Neuron (in vitro differentiated cells): ENCODE results near the gene UBE3C.

Source experiments
- H2AFZ ChIP-seq: one replicate; pipeline ENCODE4 v1.6.1; 2013; ENCODE audit warnings: low read depth, mild to moderate bottlenecking, inconsistent platforms, low read length, moderate library complexity
- H3K27me3 ChIP-seq: one replicate; pipeline ENCODE4 v1.6.1; 2013; ENCODE audit warnings: low read length; ENCODE audit not compliant: insufficient read depth
- H3K36me3 ChIP-seq: one replicate; pipeline ENCODE4 v1.6.1; 2013; ENCODE audit warnings: low read length; ENCODE audit not compliant: insufficient read depth
- H3K4me1 ChIP-seq: one replicate; pipeline ENCODE4 v1.6.1; 2013; ENCODE audit warnings: low read length; ENCODE audit not compliant: insufficient read depth
- H3K4me3 ChIP-seq: 2 replicates; pipeline ENCODE4 v1.5.1; 2013; ENCODE audit warnings: mild to moderate bottlenecking, low read length, moderate library complexity
- H3K9me3 ChIP-seq: one replicate; pipeline ENCODE4 v1.6.1; 2013; ENCODE audit warnings: low read length

Gene UBE3C

GRCh38 chr7:157291404-157292080 lies 152.8 kb downstream of the UBE3C start:
- Histone ChIP-seq H3K27me3 (no peaks in the 10 kb centered on the region), H3K4me1 (peaks cover 2% of the 10 kb centered on the region), H3K36me3 (no peaks in the 10 kb centered on the region), H2AFZ (no peak overlapping the region), H3K9me3 (no peaks in the 10 kb centered on the region), H3K4me3 (no peak overlapping the region)

DNA sequence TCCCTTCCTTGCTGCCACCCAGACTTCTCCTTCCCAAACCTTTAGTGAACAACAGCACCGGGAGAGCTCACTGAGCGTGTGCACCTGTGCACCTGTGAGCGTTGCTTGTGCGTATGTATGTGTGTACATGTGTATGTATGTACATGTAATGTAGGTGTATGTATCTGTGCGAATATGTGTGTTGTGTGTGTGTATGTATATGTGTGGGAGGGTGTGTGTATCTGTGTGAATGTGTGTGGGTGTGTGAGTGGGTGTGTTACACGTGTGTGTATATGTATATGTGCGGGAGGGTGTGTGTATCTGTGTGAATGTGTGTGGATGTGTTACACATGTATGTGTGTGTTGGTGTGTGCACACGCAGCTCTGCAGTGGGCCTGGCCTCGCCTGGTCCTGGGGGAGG lies 153.5 kb downstream of the UBE3C start:
- Histone ChIP-seq H3K27me3 (no peaks in the 10 kb centered on the region), H3K36me3 (no peaks in the 10 kb centered on the region), H3K9me3 (no peaks in the 10 kb centered on the region), H3K4me1 (peaks cover 2% of the 10 kb centered on the region), H3K4me3 (no peak overlapping the region), H2AFZ (no peak overlapping the region)

GRCh38 chr7:157292770-157293412 lies 154.2 kb downstream of the UBE3C start:
- Histone ChIP-seq H3K9me3 (no peaks in the 10 kb centered on the region), H3K4me3 (no peak overlapping the region), H3K27me3 (no peaks in the 10 kb centered on the region), H3K36me3 (no peaks in the 10 kb centered on the region), H2AFZ (no peak overlapping the region), H3K4me1 (peaks cover 2% of the 10 kb centered on the region)

GRCh38 chr7:157293413-157293788 lies 154.7 kb downstream of the UBE3C start:
- peaks cover 2% of the 10 kb centered on the region for H3K4me1 ChIP-seq
- H3K36me3 ChIP-seq = no peaks in the 10 kb centered on the region
- no peak overlapping the region for H3K4me3 ChIP-seq
- H3K27me3 ChIP-seq = no peaks in the 10 kb centered on the region
- no peak overlapping the region for H2AFZ ChIP-seq
- H3K9me3 ChIP-seq = no peaks in the 10 kb centered on the region

- Histone ChIP-seq H3K9me3 (no peaks in the 10 kb centered on the region), H3K4me1 (no peaks in the 10 kb centered on the region), H3K27me3 (no peaks in the 10 kb centered on the region), H3K4me3 (no peak overlapping the region), H3K36me3 (no peaks in the 10 kb centered on the region), H2AFZ (no peak overlapping the region)
Measured at GRCh38 chr7:157294773-157295172, 156.0 kb downstream of the UBE3C start.

- H3K27me3 ChIP-seq = no peaks in the 10 kb centered on the region
- no peaks in the 10 kb centered on the region for H3K9me3 ChIP-seq
- H3K4me3 ChIP-seq = no peak overlapping the region
- no peaks in the 10 kb centered on the region for H3K36me3 ChIP-seq
- H2AFZ ChIP-seq = no peak overlapping the region
- no peaks in the 10 kb centered on the region for H3K4me1 ChIP-seq
Measured at GRCh38 chr7:157295338-157295737, 156.6 kb downstream of the UBE3C start.

DNA sequence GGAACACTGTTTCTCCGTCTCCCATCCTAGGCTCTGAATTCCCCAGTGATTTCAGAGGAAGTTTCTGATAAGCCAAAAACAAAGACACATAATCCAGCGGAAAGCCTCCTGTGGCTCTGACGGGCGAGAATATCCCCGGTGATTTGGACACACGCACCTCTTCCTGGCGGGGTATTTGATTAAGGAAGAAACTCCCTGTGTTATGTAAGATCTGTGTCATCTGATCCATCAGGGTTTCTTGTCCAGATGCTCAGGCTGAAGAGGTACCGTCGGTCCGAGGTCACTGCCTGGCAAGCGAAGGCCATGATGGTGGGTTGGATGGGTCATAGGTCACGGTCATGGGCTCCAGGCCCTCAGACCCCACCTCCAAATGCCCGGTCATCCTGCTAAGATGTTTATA lies 158.5 kb downstream of the UBE3C start:
- no peaks in the 10 kb centered on the region for H3K36me3 ChIP-seq
- no peaks in the 10 kb centered on the region for H3K9me3 ChIP-seq
- H3K4me3 ChIP-seq = no peak overlapping the region
- H2AFZ ChIP-seq = no peak overlapping the region
- no peaks in the 10 kb centered on the region for H3K27me3 ChIP-seq
- H3K4me1 ChIP-seq = no peaks in the 10 kb centered on the region

- Histone ChIP-seq H3K27me3 (no peaks in the 10 kb centered on the region), H3K9me3 (no peaks in the 10 kb centered on the region), H3K4me1 (no peaks in the 10 kb centered on the region), H3K36me3 (no peaks in the 10 kb centered on the region), H2AFZ (no peak overlapping the region), H3K4me3 (no peak overlapping the region)
Measured at GRCh38 chr7:157299317-157299612, 160.5 kb downstream of the UBE3C start.

DNA sequence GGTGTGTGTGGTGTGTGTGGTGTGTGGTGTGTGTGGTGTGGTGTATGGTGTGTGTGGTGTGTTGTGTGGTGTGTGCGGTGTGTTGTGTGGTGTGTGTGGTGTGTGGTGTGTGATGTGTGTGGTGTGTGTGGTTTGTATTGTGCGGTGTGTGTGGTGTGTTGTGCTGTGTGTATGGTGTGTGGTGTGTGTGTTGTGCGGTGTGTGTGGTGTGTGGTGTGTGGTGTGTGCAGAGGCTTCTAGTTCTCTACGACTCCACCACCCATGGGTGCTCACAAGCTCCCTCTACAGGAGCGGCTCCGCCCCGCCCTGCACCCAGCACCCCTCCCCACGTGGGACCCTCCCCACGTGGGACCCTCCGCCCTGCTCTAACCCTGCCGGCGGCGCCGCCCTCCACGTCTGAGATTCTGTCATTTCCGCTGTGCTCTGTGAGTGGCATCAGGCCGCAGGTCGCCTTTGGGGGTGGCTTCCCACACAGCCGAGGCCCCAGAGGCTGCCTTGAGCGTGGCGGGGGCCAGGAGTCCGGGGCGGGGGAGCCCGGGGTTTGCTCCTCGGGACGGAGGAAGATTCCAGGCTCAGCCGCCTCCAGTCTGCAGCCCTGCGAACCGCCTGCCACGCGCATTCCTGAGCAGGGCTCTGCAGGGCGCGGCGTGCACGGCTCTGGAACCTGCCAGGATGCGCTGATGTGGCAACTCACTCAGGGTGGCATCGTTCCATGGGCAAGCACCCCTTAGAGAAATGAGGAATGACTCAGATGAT lies 161.1 kb downstream of the UBE3C start:
- H3K27me3 ChIP-seq = no peaks in the 10 kb centered on the region
- H3K4me1 ChIP-seq = no peaks in the 10 kb centered on the region
- no peak overlapping the region for H3K4me3 ChIP-seq
- no peak overlapping the region for H2AFZ ChIP-seq
- H3K9me3 ChIP-seq = no peaks in the 10 kb centered on the region
- no peaks in the 10 kb centered on the region for H3K36me3 ChIP-seq

DNA sequence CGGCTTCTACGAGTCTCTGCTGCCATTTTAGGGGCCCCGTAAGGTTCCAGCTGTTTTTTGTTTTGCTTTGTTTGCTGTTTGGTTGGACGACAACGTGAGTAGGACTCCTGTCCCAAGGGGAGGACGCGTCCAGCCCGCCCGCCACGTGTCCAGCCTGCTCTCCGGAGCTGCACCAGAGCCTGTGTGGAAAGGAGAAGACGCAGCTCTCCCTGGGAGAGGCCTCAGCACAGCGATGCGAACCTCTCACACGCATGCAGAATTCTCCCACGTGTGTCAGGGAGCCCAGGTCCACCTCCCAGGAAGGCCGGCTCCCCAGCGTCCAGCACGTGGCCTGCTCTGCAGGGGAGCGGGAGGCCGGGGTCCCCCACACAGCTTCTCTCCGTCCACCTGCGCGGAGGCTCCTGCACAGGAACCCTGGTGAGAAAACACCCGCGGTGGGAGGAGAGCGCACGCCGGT lies 161.7 kb downstream of the UBE3C start:
- Histone ChIP-seq H3K27me3 (no peaks in the 10 kb centered on the region), H3K4me1 (no peaks in the 10 kb centered on the region), H3K36me3 (no peaks in the 10 kb centered on the region), H3K4me3 (no peak overlapping the region), H3K9me3 (no peaks in the 10 kb centered on the region), H2AFZ (no peak overlapping the region)

GRCh38 chr7:157301610-157302120 lies 162.9 kb downstream of the UBE3C start:
- H2AFZ ChIP-seq = no peak overlapping the region
- no peaks in the 10 kb centered on the region for H3K36me3 ChIP-seq
- H3K4me1 ChIP-seq = no peaks in the 10 kb centered on the region
- H3K27me3 ChIP-seq = no peaks in the 10 kb centered on the region
- no peak overlapping the region for H3K4me3 ChIP-seq
- no peaks in the 10 kb centered on the region for H3K9me3 ChIP-seq

- Histone ChIP-seq H2AFZ (no peak overlapping the region), H3K27me3 (no peaks in the 10 kb centered on the region), H3K9me3 (no peaks in the 10 kb centered on the region), H3K4me3 (no peak overlapping the region), H3K4me1 (no peaks in the 10 kb centered on the region), H3K36me3 (no peaks in the 10 kb centered on the region)
Measured at GRCh38 chr7:157306846-157307838, 168.4 kb downstream of the UBE3C start.
